HepG2 (cell line): Measurements from ENCODE around the gene PPP1R9B. TPM values are rescaled to one million over a fixed set of nuclear protein-coding genes. Genes with fewer than 3 reads are reported as not detected.

Experiments used
- ATAC-seq: fragments of 200-7000 bp; cut with Tn5 transposase; 3 replicates; pipeline ENCODE4 v1.9.1; 2020; ENCODE audit warnings: mild to moderate bottlenecking, moderate library complexity
- BruUV-seq: library from RNA; stranded (reverse); fragments of 400-500 nt; replicated peaks from 2 replicates; lab custom pipeline; 2021; lab: Mats Ljungman, UMichigan
- CTCF ChIA-PET: fragments of 300-600 bp; formaldehyde crosslinking; extraction: SDS; loops from one replicate; lab custom pipeline; 2021; ENCODE audit warnings: low total read pairs, inconsistent platforms, low intra/inter-chr PET ratio; lab: Yijun Ruan, JAX
- POLR2A ChIA-PET: fragments of 350-600 bp; sonication (Branson Sonifier 250); formaldehyde crosslinking; loops from one replicate; lab custom pipeline; 2020; ENCODE audit warnings: antibody characterized with exemption, inconsistent platforms; lab: Yijun Ruan, JAX
- DNase-seq: peaks from one replicate; pipeline ENCODE4 v3.0.0-alpha.2; 2015; ENCODE audit warnings: low spot score
- FAIRE-seq: peaks from 3 replicates; lab custom pipeline; 2011; peaks lifted over from hg19 to GRCh38; lab: Jason Lieb, UNC
- H2AFZ ChIP-seq: one replicate; pipeline ENCODE4 v1.6.1; 2011; ENCODE audit warnings: low read length, inconsistent platforms
- H3K27ac ChIP-seq: fragments of 300-600 bp; 3 replicates; pipeline ENCODE4 v1.8.0; 2011; ENCODE audit warnings: mixed run types, mild to moderate bottlenecking, mixed read lengths, low read length, inconsistent platforms; ENCODE audit not compliant: insufficient read depth; ENCODE audit errors: extremely low read length
- H3K27me3 ChIP-seq, 2 experiments: fragments of 200-600 bp in 1 of 2; 2 replicates in 1 of 2; 3 replicates in 1 of 2; pipeline versions ENCODE4 v1.6.0 to v1.8.0; 2011; ENCODE audit warnings: low read length in 2 of 2, mild to moderate bottlenecking in 2 of 2, moderate library complexity in 2 of 2, inconsistent platforms in 1 of 2; ENCODE audit not compliant: insufficient read depth in 2 of 2, control insufficient read depth in 1 of 2
- H3K36me3 ChIP-seq, 2 experiments: fragments of 200-600 bp in 1 of 2; replicated peaks in 1 of 2; 2 replicates in 1 of 2; 3 replicates in 1 of 2; pipeline versions ENCODE4 v1.5.1 to v1.8.0; 2011; ENCODE audit warnings: low read length in 2 of 2, inconsistent platforms in 1 of 2; ENCODE audit not compliant: insufficient read depth in 2 of 2, control insufficient read depth in 1 of 2
- H3K4me1 ChIP-seq: 2 replicates; pipeline ENCODE4 v1.5.1; 2012; ENCODE audit warnings: low read length, inconsistent platforms; ENCODE audit not compliant: insufficient read depth
- H3K4me2 ChIP-seq: 2 replicates; pipeline ENCODE4 v1.6.0; 2011; ENCODE audit warnings: low read depth, low read length, inconsistent platforms
- H3K4me3 ChIP-seq, 3 experiments: fragments of 200-600 bp in 1 of 3; sonication (generic), shearing (Covaris generic) in 1 of 3; replicated peaks in 1 of 3; 2 replicates each; pipeline ENCODE4 v1.5.1; 2011 to 2016; ENCODE audit warnings: low read length in 3 of 3, inconsistent platforms in 2 of 3, low read depth in 2 of 3, mild to moderate bottlenecking in 2 of 3, control low read depth in 1 of 3, mixed read lengths in 1 of 3; ENCODE audit not compliant: insufficient read depth in 1 of 3
- H3K79me2 ChIP-seq: one replicate; pipeline ENCODE4 v1.6.1; 2011; ENCODE audit warnings: low read length, inconsistent platforms; ENCODE audit not compliant: insufficient read depth
- H3K9ac ChIP-seq: 2 replicates; pipeline ENCODE4 v1.6.0; 2011; ENCODE audit warnings: mild to moderate bottlenecking, low read depth, low read length, inconsistent platforms; ENCODE audit not compliant: insufficient read depth
- H3K9me3 ChIP-seq: 2 replicates; pipeline ENCODE4 v1.5.1; 2012; ENCODE audit warnings: mild to moderate bottlenecking, low read length
- H4K20me1 ChIP-seq: 2 replicates; pipeline ENCODE4 v1.6.0; 2011; ENCODE audit warnings: inconsistent platforms, mild to moderate bottlenecking, low read length, moderate library complexity; ENCODE audit not compliant: insufficient read depth
- DBP ChIP-seq: sonication (generic); formaldehyde crosslinking; IDR thresholded peaks from 2 replicates; pipeline ENCODE4 v1.4.0; 2020; ENCODE audit warnings: missing genetic modification reagents; ENCODE audit errors: not compliant biosample characterization
- JARID2 ChIP-seq: sonication (generic); formaldehyde crosslinking; IDR thresholded peaks from 2 replicates; pipeline ENCODE4 v1.8.1; 2023; ENCODE audit warnings: missing genetic modification reagents, inconsistent platforms; ENCODE audit not compliant: insufficient replicate concordance
- MATR3 ChIP-seq: sonication (generic); formaldehyde crosslinking; IDR thresholded peaks from 2 replicates; pipeline ENCODE4 v1.4.0; 2020; ENCODE audit warnings: missing genetic modification reagents
- MED8 ChIP-seq: sonication (generic); formaldehyde crosslinking; IDR thresholded peaks from 2 replicates; pipeline ENCODE4 v1.8.1; 2023; ENCODE audit warnings: mild to moderate bottlenecking, missing genetic modification reagents; ENCODE audit not compliant: insufficient replicate concordance
- NFRKB ChIP-seq: fragments of 450-650 bp; IDR thresholded peaks from 2 replicates; pipeline ENCODE4 v1.6.1; 2017
- NFYC ChIP-seq: IDR thresholded peaks from 2 replicates; pipeline ENCODE4 v1.6.1; 2016; ENCODE audit warnings: missing genetic modification reagents, missing compliant biosample characterization
- RARA ChIP-seq: IDR thresholded peaks from 2 replicates; pipeline ENCODE4 v1.6.1; 2016; ENCODE audit warnings: missing genetic modification reagents, missing compliant biosample characterization
- RFXANK ChIP-seq: IDR thresholded peaks from 2 replicates; pipeline ENCODE4 v1.6.1; 2016
- THYN1 ChIP-seq: sonication (generic); formaldehyde crosslinking; IDR thresholded peaks from 2 replicates; pipeline ENCODE4 v1.8.1; 2023; ENCODE audit warnings: low read depth, mild to moderate bottlenecking, moderate library complexity, missing genetic modification reagents, borderline replicate concordance
- TOPORS ChIP-seq: sonication (generic); formaldehyde crosslinking; IDR thresholded peaks from 2 replicates; pipeline ENCODE4 v1.8.0; 2023; ENCODE audit warnings: mild to moderate bottlenecking, missing genetic modification reagents
- TRIM22 ChIP-seq: fragments of 450-650 bp; IDR thresholded peaks from 2 replicates; pipeline ENCODE4 v1.6.1; 2017
- ZFP36L1 ChIP-seq: sonication (generic); formaldehyde crosslinking; IDR thresholded peaks from 2 replicates; pipeline ENCODE4 v1.8.0; 2022; ENCODE audit warnings: mild to moderate bottlenecking, missing genetic modification reagents, moderate library complexity
- ZFP37 ChIP-seq: sonication (generic); formaldehyde crosslinking; IDR thresholded peaks from 2 replicates; pipeline ENCODE4 v1.4.0; 2020; ENCODE audit warnings: missing genetic modification reagents, borderline replicate concordance
- ZMYM2 ChIP-seq: sonication (generic); formaldehyde crosslinking; IDR thresholded peaks from 2 replicates; pipeline ENCODE4 v1.8.0; 2022; ENCODE audit warnings: mild to moderate bottlenecking, missing genetic modification reagents
- ZNF136 ChIP-seq: sonication (generic); formaldehyde crosslinking; IDR thresholded peaks from 2 replicates; pipeline ENCODE4 v1.8.1; 2022; ENCODE audit warnings: low read depth, mild to moderate bottlenecking, moderate library complexity, missing genetic modification reagents
- ZNF234 ChIP-seq: sonication (generic); formaldehyde crosslinking; conservative IDR thresholded peaks from 2 replicates; pipeline ENCODE4 v1.5.1; 2020; ENCODE audit warnings: mild to moderate bottlenecking, missing genetic modification reagents
- ZNF260 ChIP-seq: sonication (generic); formaldehyde crosslinking; IDR thresholded peaks from 2 replicates; pipeline ENCODE4 v1.4.0; 2020; ENCODE audit warnings: missing genetic modification reagents, low read depth, mild to moderate bottlenecking, borderline replicate concordance
- ZNF292 ChIP-seq: sonication (generic); formaldehyde crosslinking; IDR thresholded peaks from 2 replicates; pipeline ENCODE4 v1.8.1; 2022; ENCODE audit warnings: mild to moderate bottlenecking, low read depth, missing genetic modification reagents, borderline replicate concordance
- ZNF572 ChIP-seq: sonication (generic); formaldehyde crosslinking; IDR thresholded peaks from 2 replicates; pipeline ENCODE4 v1.5.1; 2020; ENCODE audit warnings: mild to moderate bottlenecking, missing genetic modification reagents
- ZNF605 ChIP-seq: sonication (generic); formaldehyde crosslinking; IDR thresholded peaks from 2 replicates; pipeline ENCODE4 v1.8.0; 2022; ENCODE audit warnings: mild to moderate bottlenecking, missing genetic modification reagents
- ZNF615 ChIP-seq: sonication (generic); formaldehyde crosslinking; IDR thresholded peaks from 2 replicates; pipeline ENCODE4 v1.5.0; 2020; ENCODE audit warnings: mild to moderate bottlenecking, missing genetic modification reagents, borderline replicate concordance
- ZNF773 ChIP-seq: sonication (generic); formaldehyde crosslinking; IDR thresholded peaks from 2 replicates; pipeline ENCODE4 v1.4.0; 2020; ENCODE audit warnings: missing genetic modification reagents, borderline replicate concordance
- ZSCAN22 ChIP-seq: sonication (generic); formaldehyde crosslinking; IDR thresholded peaks from 2 replicates; pipeline ENCODE4 v1.4.0; 2020; ENCODE audit warnings: mild to moderate bottlenecking, missing genetic modification reagents
- ZSCAN29 ChIP-seq: sonication (generic); formaldehyde crosslinking; conservative IDR thresholded peaks from 2 replicates; pipeline ENCODE4 v1.4.0; 2020; ENCODE audit warnings: mild to moderate bottlenecking, missing genetic modification reagents
- WGBS: methylation state at CpG from one replicate; pipeline ENCODE4 v1.1.6; 2017; ENCODE audit warnings: low lambda C conversion rate; 5-methylcytosine and 5-hydroxymethylcytosine counted together
- in situ Hi-C: cut with HindIII; loops from 2 replicates; pipeline ENCODE4 v1.10.0; 2017; ENCODE audit warnings: low pct_unique_long_range_greater_than_20kb; ENCODE audit not compliant: extremely low pct_ligation_motif_present
- intact Hi-C: fragments of 100-400 bp; cut with micrococcal nuclease; formaldehyde crosslinking; loops from one replicate; pipeline ENCODE4 v1.10.0; 2022; ENCODE audit not compliant: unreplicated experiment
- polyA plus RNA-seq, 8 experiments: library from polyadenylated mRNA; depleted of rRNA in 3 of 8; stranded (reverse) in 7 of 8; unstranded in 1 of 8; fragments of >200 nt; fragmentation: Illumina TruSeq in 4 of 8; extraction: Trizol in 4 of 8; gene quantifications; 2 replicates each; pipeline versions ENCODE4 v1.2.1 to v1.2.3, GENCODE V29; 2011 to 2016; ENCODE audit warnings: low read depth in 4 of 8, missing spikeins in 1 of 8, mixed read lengths in 1 of 8; ENCODE audit not compliant: insufficient read depth in 1 of 8
- total RNA-seq, 5 experiments: library from RNA; depleted of rRNA; stranded (reverse); fragments of >200 nt; fragmentation: Illumina TruSeq; extraction: Trizol; gene quantifications; 2 replicates each; pipeline ENCODE4 v1.2.3, GENCODE V29; 2016; ENCODE audit warnings: low read depth in 1 of 5

The PPP1R9B gene
- total and polyA plus RNA-seq, 2 of the 13 experiments (the other 11 are each of a cell fraction or from before 2014, with no cell fraction given) = 9.4 to 15.8 TPM

GRCh38 chr17:50198026-50198669 lies 47.7 kb upstream of the PPP1R9B start:
- 0 out of 2 replicates have a peak, but pooled peaks cover 9% of the 10 kb centered on the region for H3K4me1 ChIP-seq
- no peak overlapping the region for H3K27ac ChIP-seq
- TF ChIP-seq MED8 (CRISPR knock-in tag) = no peak
- TF ChIP-seq ZNF292 (CRISPR knock-in tag) = no peak
- TF ChIP-seq ZSCAN29 (CRISPR knock-in tag) = 0 out of 2 replicates have a peak, but pooled peaks have one; percentile 37
- no peak for TF ChIP-seq NFRKB
- TF ChIP-seq ZNF260 (CRISPR knock-in tag) = no peak
- no peak for TF ChIP-seq TOPORS (CRISPR knock-in tag)
- no peak for TF ChIP-seq TRIM22
- TF ChIP-seq THYN1 (CRISPR knock-in tag) = no peak
- no peak for TF ChIP-seq ZNF773
- no peak for TF ChIP-seq RFXANK (CRISPR knock-in tag)
- no peak for TF ChIP-seq ZFP37 (CRISPR knock-in tag)
- TF ChIP-seq ZNF605 (CRISPR knock-in tag) = 0 out of 2 replicates have a peak, but pooled peaks have one; percentile 31
- TF ChIP-seq ZNF572 (CRISPR knock-in tag) = no peak
- TF ChIP-seq RARA = no peak
- no peak for TF ChIP-seq ZFP36L1 (CRISPR knock-in tag)
- TF ChIP-seq MATR3 = no peak
- no peak for TF ChIP-seq ZNF615 (CRISPR knock-in tag)
- no peak for TF ChIP-seq JARID2 (CRISPR knock-in tag)
- no peak for TF ChIP-seq ZMYM2 (CRISPR knock-in tag)
- TF ChIP-seq ZSCAN22 (CRISPR knock-in tag) = no peak
- TF ChIP-seq ZNF234 (CRISPR knock-in tag) = no peak
- no peak for TF ChIP-seq ZNF136 (CRISPR knock-in tag)
- TF ChIP-seq DBP (CRISPR knock-in tag) = no peak
- no peak for TF ChIP-seq NFYC (CRISPR knock-in tag)

More at GRCh38 chr17:50198026-50198669, 47.7 kb upstream of the PPP1R9B start:
- H3K79me2 ChIP-seq = no peaks in the 10 kb centered on the region
- intact Hi-C loops = loop anchor here (1.0 kb wide), 1 partner anchor 29 kb away; no protein-coding TSS in a partner anchor
- H2AFZ ChIP-seq = no peak overlapping the region
- POLR2A ChIA-PET = no interaction called here
- H3K4me2 ChIP-seq = no peak overlapping the region
- CTCF ChIA-PET = interaction anchor here (1.5 to 9.4 kb wide), 4 partner anchors 20 to 98 kb away, joined by 10 to 301 read pairs (median 130); partner anchors contain the start of gene TMEM92
- H3K4me3 ChIP-seq = no peak overlapping the region
- H3K9me3 ChIP-seq = no peaks in the 10 kb centered on the region
- no peaks in the 10 kb centered on the region; the same call in 1 of the 2 replicates for H4K20me1 ChIP-seq
- 3% methylated on average over 7 of the region's 7 CpGs for WGBS
- in situ Hi-C loops = no loop called here
- peak; percentile 72 for DNase-seq
- peaks cover 12 to 74% of the 10 kb centered on the region in 2 experiments for H3K27me3 ChIP-seq
- H3K9ac ChIP-seq = no peak overlapping the region
- ATAC-seq = peak; percentile 19; the same call in 1 of the 3 replicates
- FAIRE-seq = peak; percentile 71
- BruUV-seq = no TSS peak
- H3K36me3 ChIP-seq = no peaks in the 10 kb centered on the region
